Mesothelial cell of epicardium (in vitro differentiated cells): ENCODE data around the gene SNTG2. TPM values are rescaled to one million over a fixed set of nuclear protein-coding genes. Genes with fewer than 3 reads are reported as not detected.

Experiments used
- DNase-seq, 2 experiments: peaks; one replicate each; pipeline ENCODE4 v3.0.0; 2021; ENCODE audit warnings: low spot score in 2 of 2; ENCODE audit not compliant: unreplicated experiment in 2 of 2
- H3K27ac Mint-ChIP-seq: 2 replicates; pipeline ENCODE4 v1.8.0; 2021; ENCODE audit warnings: mixed read lengths
- H3K27me3 Mint-ChIP-seq: 2 replicates; pipeline ENCODE4 v1.8.0; 2021; ENCODE audit warnings: low read depth, mixed read lengths
- H3K36me3 Mint-ChIP-seq: 2 replicates; pipeline ENCODE4 v1.8.0; 2021; ENCODE audit warnings: mixed read lengths
- H3K4me1 Mint-ChIP-seq: 2 replicates; pipeline ENCODE4 v1.8.0; 2021; ENCODE audit warnings: mixed read lengths
- H3K4me3 Mint-ChIP-seq: 2 replicates; pipeline ENCODE4 v1.8.0; 2021; ENCODE audit warnings: mild to moderate bottlenecking, moderate library complexity, mixed read lengths
- H3K9me3 Mint-ChIP-seq: 2 replicates; pipeline ENCODE4 v1.8.0; 2021; ENCODE audit warnings: mixed read lengths
- CTCF ChIP-seq: fragments of 200-600 bp; sonication (generic); IDR thresholded peaks from one replicate; pipeline ENCODE4 v1.5.0; 2021; ENCODE audit warnings: antibody characterized with exemption; ENCODE audit not compliant: unreplicated experiment
- total RNA-seq: library from RNA; stranded (reverse); gene quantifications from 3 replicates; pipeline ENCODE4 v1.2.1, GENCODE V29; 2021

The SNTG2 gene
- total RNA-seq, 1 donor from 2014 or later = not detected

DNA sequence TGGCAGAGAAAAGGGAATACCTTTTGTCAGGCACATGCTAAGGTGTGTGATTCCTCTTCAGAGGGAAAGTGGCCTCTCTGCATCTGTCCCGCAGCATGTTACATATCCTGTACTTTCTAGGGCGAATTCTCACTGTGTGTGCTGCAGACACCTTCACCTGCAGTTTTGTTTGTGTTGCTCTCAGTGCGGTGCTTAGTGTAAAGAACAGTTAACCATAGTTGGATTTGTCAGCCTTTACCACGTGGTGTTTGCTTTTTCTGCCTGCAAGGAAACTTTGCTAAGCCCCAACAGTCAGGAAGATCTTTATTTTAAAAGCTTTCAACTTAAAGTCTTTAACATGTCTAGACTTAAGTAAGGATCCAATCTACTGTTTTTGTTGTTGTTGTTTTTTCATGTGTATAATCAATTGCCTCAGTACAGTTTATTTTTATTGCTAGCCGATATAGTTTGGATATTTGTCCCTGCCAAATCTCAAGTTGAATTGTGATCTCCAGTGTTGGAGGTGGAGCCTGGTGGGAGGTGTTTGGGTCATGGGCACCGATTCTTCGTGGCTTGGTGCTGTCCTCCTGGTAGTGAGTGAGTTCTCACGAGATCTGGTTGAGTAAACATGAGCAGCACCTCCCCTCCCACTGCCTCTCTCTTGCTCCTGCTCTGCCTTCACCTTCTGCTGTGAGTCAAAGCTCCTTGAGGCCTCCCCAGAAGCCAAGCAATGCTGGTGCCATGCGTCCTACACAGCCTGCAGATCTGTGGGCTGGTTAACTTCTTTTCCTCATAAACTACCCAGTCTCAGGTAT, 90.6 kb downstream of the SNTG2 start:
- DNase-seq = no peak
- Mint-ChIP-seq H3K27me3 (peaks cover 20% of the 10 kb centered on the region), H3K27ac (no peak overlapping the region), H3K4me1 (no peaks in the 10 kb centered on the region), H3K9me3 (peaks cover 40% of the 10 kb centered on the region), H3K36me3 (no peaks in the 10 kb centered on the region), H3K4me3 (no peak overlapping the region)
- TF ChIP-seq CTCF = no peak

- TF ChIP-seq CTCF = no peak
- DNase-seq = no peak
- no peak overlapping the region for H3K4me3 Mint-ChIP-seq
- peaks cover 14% of the 10 kb centered on the region for H3K27me3 Mint-ChIP-seq
- H3K27ac Mint-ChIP-seq = no peak overlapping the region
- H3K4me1 Mint-ChIP-seq = no peaks in the 10 kb centered on the region
- H3K9me3 Mint-ChIP-seq = peaks cover 62% of the 10 kb centered on the region
- no peaks in the 10 kb centered on the region for H3K36me3 Mint-ChIP-seq
Observed at GRCh38 chr2:1045109-1045508, 94.5 kb downstream of the SNTG2 start.

GRCh38 chr2:1046067-1046466, 95.4 kb downstream of the SNTG2 start:
- Mint-ChIP-seq H3K27ac (no peak overlapping the region), H3K36me3 (no peaks in the 10 kb centered on the region), H3K9me3 (peaks cover 62% of the 10 kb centered on the region), H3K27me3 (peaks cover 11% of the 10 kb centered on the region), H3K4me3 (no peak overlapping the region), H3K4me1 (no peaks in the 10 kb centered on the region)
- TF ChIP-seq CTCF = no peak
- DNase-seq = no peak

- Mint-ChIP-seq H3K27me3 (peaks cover 7% of the 10 kb centered on the region), H3K4me1 (peaks cover 2% of the 10 kb centered on the region), H3K36me3 (no peaks in the 10 kb centered on the region), H3K27ac (no peak overlapping the region), H3K4me3 (no peak overlapping the region), H3K9me3 (peaks cover 58% of the 10 kb centered on the region)
- TF ChIP-seq CTCF = no peak
- no peak for DNase-seq
Observed at GRCh38 chr2:1047485-1047884, 96.8 kb downstream of the SNTG2 start.

DNA sequence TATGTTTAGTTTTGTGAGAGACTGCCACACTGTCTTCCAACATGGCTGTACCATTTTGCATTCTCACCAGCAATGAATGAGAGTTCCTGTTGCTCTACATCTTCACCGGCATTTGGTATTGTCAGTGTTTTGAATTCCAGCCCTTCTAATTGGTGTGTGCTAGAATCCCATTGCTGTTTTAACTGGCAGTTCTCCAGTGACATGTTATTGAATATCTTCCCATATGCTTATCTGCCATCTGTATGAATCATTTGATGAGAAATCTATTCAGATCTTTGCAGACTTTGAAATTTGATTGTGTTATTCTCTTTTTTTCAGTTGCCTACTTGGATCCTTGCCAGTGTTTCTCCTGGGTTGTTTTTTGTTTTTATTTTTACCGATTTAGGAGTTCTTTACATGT, 99.0 kb downstream of the SNTG2 start:
- H3K4me3 Mint-ChIP-seq = no peak overlapping the region
- TF ChIP-seq CTCF = no peak
- no peak for DNase-seq

More for the DNA sequence above, 99.0 kb downstream of the SNTG2 start:
- Mint-ChIP-seq H3K27ac (no peak overlapping the region), H3K36me3 (no peaks in the 10 kb centered on the region), H3K27me3 (peaks cover 11% of the 10 kb centered on the region), H3K4me1 (peaks cover 8% of the 10 kb centered on the region), H3K9me3 (peaks cover 36% of the 10 kb centered on the region)
